NCI-H146 (cell line): Measurements from ENCODE around the gene DNAJB1.
"Not testable (repeated sequence)": the region's sequence is repeated elsewhere in the genome, so short reads cannot be mapped to it uniquely, and the experiment has no call there.

Experiments used
- DNase-seq: peaks from one replicate; lab custom pipeline; 2025; lab: John Stamatoyannopoulos, UW

Gene DNAJB1

DNA sequence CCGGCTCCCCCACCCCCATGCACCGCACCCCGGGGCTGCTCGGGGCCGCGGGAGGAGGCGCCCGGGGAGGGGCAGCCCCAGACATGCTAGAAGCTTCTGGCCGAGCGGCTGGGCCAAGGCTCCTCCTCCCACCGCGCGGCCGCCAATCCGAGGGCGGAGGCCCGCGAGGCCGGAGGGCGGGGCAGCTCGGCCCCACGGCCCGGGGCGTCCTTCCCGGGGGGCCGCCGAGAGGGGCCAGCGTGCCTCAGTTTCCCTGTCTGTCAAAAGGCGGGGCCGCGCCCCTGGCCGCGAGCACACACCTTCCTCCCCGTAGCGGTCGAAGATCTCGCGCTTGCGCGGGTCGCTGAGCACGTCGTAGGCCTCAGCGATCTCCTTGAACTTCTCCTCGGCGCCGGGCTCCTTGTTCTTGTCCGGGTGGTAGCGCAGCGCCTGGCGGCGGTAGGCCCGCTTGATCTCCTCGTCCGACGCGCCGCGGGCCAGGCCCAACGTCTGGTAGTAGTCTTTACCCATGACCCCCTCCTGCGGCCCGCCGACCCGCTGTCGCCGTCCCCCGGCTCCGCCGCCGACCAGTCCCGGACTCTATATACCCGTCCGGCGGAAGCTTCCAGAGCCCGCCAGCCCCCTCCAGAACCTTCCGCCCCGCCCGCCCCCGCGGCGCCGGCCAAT, at the start of gene DNAJB1:
Gene DNAJB1, minus strand, starts transcription at position 558 of the 666 bp plus-strand sequence. Its CDS starts 48 bp downstream, at position 510.
- DNase-seq: peak; percentile 67

DNA sequence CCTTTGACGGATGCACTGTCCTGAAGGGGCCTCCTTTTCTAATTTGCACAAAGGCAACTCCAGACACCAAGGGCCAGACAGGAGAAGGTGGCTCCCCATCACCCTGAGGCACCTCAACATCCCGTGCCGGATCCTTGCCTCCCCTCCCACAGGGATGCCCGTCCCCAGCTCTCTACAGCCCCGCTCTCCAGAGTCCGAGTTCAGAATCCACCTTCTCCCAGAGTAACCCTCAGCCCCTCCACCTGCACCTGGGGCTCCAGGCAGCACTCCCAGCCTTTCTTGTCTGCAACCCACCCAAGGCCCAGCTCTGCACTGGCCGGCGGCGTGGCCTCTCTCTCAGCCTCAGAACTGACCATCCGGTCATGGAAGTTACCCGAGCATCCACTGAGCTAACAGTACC, 48.9 kb upstream of the DNAJB1 start:
- no peak for DNase-seq

DNA sequence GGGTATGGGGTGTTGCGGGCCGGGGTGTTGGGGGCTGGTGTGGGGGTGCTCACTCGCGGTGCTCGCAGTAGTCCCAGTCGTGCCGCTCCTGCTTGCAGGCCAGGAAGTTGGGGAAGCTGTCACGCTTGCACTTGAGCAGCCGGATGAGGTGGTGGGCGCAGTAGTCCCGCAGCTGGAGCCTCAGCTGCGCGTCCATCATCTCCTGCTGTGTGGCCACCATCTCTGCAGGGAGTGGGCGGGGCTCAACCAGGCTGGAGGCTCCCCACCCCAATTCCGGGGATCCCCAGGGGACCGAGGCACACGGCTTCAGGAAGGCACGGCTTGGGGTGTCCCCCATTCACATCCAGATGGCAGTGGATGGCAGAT, 48.5 kb upstream of the DNAJB1 start:
- no peak for DNase-seq

DNA sequence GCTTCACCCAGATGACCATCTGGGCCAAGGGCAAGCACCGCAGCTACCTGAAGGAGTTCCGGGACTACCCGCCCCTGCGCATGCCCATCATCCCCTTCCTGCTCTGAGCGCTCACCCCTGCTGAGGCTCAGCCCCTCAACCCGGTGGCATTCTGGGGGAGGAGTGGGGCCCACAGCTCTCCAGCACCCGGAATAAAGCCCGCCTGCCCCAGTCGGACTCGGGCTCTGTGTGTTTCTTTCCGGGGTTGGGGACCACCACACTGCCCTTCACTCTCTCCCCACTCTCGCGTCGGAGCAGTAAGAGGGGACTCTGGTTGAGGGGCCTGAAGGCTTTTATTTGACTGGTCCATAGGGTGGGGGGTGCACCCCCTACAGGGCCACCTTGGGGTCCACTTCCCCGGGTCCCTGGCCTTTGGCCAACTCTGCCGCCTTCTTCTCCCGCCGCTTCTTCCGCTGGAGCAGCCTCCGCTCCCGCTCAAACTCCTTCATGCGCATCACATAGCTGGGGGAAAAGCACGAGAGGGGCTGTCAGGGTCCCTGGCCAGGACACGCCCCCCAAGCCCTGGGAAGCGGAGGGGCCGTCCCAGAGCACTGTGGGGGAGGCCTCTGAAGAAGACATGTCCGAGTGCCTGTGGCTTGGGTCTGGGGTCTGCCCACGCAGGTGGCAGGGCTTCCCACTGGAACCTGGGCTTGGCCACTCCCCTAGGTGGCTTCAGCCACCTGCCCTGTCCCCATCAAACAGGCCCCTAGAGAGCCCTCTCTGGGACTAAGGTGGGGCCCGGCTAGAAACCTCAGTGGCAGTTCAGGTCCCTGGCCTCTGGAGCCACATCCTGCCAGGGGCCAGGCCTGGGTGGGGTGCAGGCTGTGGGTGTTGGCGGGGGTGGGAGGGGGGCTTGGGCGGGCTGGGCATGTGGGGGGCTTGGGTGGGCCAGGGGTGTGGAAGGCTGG, 47.8 kb upstream of the DNAJB1 start:
- no peak for DNase-seq

DNA sequence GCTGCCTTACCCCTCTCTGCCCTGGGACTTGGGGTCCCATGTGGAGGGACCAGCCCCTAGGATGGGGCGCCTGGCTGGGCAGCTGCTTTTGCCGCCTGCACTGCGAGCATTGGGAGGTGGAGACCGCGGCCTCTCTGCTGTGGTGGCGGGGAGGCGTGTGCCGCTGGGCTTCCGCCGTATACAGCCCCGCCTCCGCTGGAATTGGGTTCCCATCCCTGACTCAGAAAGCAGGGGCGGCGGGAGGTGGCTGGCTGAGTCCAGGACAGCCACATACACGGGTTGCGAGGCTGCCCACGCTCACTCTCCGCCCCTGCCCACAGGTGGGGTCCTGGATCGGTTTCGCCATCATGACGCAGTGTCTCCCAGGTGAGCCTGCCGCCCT, 47.1 kb upstream of the DNAJB1 start:
- no peak for DNase-seq

DNA sequence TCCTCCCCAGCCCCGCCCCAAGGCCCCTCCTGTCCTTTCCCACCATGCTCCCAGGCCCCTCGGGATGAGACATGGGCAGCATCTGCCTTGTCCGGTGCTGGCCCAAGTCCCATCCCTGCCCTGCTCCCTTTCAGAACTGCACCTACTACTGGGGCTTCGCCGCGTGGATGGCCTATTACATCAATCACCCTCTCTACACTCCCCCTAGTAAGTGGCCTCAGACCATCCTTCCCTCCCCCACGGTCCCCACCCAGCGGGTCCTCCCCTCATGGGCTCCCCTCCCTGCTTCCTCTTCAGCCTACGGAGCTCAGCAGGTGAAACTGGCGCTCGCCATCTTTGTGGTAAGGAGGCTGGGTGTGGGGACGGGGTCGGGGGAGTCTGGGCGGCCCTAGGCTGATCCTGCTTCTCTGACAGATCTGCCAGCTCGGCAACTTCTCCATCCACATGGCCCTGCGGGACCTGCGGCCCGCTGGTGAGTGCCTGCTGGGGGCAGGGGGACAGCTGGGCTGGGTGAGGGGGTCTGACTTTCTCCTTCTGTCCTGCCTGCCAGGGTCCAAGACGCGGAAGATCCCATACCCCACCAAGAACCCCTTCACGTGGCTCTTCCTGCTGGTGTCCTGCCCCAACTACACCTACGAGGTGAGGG, 46.6 kb upstream of the DNAJB1 start:
- not testable (repeated sequence) for DNase-seq

DNA sequence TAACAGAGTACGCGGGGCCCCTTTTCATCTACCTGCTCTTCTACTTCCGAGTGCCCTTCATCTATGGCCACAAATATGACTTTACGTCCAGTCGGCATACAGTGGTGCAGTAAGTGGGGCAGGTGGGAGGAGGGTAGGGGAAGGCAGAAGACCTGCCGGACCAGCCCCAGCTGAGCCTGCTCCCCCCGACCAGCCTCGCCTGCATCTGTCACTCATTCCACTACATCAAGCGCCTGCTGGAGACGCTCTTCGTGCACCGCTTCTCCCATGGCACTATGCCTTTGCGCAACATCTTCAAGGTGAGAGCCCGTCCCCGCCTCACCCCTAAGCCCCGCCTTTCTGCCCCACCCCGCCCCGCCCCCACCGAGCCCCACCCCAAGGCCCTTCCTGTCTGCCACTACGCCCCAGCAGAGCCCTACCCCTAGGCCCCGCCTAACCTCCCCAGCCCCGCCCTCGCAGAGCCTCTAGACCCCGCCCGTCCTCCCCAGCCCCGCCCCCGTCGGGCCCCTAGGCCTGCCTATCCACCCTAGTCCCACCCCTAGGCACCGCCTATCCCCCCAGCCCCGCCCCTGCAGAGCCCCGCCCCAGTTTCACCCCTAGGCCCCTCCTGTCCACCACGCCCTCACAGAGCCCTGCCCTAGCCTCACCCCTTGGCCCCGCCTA, 45.9 kb upstream of the DNAJB1 start:
- peak; percentile 32 for DNase-seq

DNA sequence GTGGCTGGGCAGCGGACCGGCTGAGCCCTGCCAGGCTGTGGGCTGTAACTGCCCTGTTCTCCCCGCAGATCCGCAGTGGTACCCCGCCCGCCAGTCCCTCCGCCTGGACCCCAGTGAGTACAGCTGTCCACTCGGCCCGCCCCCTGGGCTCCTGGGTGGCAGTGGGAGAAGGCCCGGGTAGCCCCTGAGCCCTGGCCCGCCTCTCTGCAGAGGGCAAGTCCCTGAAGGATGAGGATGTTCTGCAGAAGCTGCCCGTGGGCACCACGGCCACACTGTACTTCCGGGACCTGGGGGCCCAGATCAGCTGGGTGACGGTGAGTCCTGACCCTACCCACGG, 45.4 kb upstream of the DNAJB1 start:
- DNase-seq: no peak

DNA sequence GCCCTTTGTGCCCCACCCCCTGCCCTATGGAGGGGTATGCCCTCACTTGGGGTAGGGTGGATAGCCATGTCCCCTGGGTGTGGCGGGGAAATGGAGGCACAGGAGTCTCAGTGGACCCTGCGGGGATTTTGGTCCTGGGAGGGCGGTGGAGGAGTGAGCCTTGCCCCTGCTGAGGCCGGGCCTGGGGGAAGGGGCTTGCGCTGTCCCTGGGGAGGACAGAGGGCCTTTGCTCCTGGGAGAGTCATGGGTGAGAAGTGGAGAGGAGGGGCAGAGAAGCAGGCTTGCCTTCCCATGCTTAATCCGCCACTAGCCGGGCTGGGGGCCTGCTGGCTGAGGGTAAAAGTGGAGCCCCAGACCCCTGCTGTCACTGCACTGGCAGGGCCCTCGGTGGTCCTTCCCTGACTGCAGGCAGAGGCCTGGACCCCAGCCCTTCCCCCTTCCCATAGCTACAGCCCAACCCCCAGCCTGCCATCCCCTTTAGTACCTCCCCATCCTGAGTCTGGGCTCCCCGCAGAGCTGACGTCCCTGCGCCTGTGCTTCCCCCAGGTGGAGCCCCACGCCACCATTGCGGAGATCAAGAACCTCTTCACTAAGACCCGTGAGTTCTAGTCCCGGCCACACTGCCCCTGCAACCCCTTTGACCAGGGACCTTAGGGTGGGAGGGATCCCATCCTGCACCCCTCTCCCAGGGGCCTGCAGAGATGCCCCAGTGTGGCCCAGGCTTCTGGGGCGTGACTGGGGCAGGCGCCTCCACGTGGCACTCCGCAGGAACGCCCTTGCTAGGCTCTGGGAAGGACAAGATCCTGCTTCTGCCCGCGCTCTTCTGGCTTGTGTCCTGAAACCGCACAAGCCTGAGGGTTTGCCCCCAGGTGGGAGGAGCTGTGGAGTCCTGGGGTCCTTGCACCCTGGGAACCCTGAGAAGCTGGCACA, 44.7 kb upstream of the DNAJB1 start:
- no peak for DNase-seq

DNA sequence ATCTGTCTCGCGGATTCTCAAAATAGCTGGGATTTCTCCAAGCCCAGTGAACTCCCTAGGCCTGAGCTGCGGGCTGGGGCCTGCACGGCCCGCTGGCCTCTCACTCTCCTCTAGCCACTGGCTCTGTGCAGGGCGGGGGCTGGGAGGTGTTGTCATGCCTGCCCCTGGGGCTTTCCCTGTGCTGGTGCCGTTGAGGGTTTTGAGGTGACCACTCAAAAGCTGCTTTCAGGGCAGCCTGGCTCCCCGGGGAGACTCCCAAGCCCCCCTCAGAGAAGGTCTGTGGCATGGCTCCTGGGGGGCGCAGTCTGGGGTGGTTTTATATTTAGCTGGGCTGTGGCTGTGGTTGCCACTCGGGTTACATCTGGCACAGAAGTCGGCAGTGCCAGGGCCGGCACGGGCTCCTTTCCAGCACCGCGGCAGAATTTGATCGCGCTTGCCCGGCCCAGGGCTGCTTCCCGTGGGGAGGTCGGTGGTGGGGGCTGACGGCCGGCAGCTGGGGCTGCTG, 43.7 kb upstream of the DNAJB1 start:
- DNase-seq: no peak

DNA sequence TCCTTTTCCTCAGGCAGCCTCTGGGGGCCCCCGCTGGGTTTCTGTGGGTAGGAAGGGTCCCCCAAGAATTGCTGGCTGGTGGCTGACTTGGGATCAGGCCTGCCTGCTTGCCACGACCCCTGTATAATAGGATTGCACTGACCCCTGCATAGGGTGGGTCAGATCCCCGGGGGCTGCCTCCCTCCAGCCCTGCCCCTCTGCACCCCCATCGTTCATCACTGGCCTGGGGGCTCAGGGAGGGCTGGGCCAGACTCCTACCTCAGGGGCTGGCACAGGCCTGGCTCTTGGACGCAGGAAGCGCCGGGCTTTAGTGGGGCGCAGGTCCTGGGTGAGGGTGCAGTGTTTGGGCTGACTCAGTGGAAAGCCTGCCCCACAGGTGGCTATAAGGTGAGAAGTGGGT, 43.1 kb upstream of the DNAJB1 start:
- DNase-seq: no peak

DNA sequence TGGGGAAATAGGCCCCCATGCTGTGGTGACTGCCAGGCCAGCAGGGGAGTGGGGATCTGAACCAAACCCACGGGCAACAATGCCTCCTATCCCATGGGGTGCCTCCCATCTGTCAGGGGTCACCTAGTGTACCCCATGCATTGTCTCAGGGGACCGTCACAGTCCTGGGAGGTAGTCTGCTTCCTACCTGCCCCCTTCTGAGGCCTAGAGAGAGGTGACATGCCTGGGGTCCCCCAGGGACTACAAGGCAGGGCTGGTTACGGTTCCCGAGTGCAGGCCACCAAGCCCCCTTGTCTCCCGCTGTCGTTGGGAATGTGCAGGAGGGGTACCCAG, 42.5 kb upstream of the DNAJB1 start:
- DNase-seq: no peak

DNA sequence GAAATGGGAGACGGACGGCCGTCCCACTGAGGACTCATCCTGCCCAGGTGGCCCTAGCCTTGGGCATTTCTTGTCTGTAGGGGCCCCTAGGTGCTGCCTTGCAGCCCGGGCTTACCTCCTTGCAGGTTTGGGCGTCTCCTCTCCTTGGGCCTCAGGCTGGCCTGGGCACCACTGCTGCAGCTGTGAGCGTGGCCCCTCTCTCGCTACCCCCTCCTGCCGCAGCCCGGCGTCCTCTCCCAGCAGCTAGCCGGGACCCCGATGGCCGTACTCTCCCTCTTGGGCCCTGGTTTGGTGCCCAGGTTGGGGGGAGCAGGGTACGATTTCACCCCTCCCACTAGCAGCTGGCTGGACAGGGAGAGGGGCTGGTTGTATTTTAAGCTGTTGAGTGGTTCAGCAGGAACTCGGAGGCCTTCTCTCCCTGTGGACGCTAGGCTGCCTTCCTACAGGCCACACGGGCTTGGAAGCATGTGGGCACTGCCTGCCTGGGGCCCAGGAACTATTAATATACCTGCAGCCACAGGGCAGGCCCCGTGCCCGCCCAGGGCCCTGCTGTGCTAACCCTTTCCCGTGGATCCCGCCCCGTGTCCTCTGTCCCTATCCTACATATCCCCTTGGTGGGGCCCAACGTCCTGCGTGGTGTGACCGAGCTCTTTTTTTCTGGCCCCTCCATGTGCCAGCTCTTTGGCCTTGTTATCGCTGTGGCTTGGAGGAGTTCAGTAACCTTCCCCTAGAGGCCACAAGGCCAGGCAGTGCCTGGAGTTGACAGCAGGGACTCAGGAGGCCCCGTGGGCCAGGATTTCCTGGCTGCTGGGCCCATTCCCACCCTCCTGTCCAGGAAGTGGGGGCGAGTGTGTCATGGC, 41.9 kb upstream of the DNAJB1 start:
- no peak for DNase-seq

DNA sequence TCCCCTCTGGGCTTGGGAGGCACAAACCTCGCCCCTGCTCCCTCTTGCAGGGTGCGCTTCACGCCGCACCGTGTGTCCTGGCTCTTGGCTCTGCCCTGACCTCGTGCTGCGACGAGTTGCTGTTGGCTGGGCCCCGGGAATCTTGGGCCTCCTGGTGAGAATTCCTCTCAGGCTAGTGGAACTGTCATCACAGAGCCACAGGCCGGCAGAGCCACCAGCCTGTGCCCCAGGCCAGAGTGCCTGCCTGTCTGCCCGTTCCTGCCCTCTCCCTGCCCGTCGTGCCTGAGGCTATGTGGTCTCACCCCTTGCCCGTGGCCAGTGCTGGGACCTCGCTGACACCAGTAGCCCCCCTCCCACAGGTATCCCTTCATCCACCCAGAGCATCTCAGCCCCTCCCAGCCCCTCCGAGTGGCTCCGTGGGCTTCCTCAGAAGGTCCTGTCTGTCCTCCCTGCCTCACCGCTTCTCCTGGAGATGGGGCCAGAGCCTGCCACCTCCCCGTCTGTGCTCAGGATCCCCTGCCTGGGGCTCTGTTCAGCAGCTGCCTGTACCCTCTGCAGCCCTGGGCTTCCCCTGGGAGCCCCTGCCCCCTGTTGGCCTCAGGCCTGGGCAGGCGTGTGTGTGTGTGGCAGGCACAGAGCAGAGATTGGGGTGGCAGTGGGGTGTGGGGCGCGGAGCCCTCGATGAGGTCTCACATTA, 40.3 kb upstream of the DNAJB1 start:
- no peak for DNase-seq

DNA sequence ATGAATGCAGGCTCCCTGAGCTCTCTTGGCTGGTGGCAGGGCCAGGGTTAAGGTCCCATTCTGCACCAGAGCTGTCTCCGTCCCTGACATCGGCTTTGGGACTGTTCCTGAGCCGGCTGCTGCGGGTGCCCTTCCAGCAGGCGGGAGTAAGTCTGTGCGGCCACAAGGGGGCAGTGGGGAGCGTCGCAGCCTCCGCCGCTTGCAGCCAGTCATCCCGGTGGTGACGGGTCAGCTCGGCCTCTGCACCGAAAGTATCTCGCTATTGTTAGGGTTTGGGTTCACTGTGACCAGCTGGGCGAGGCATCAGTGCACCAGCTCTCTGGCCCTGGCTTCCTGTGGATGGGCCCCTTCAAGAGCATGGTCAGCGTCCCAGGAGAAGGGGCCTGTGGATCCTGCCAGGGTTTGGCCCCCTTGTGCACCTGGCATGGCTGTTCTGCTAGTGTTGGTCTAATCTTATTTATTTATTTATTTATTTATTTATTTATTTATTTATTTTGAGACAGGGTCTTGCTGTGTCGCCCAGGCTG, 38.5 kb upstream of the DNAJB1 start:
- DNase-seq: peak; percentile 67

DNA sequence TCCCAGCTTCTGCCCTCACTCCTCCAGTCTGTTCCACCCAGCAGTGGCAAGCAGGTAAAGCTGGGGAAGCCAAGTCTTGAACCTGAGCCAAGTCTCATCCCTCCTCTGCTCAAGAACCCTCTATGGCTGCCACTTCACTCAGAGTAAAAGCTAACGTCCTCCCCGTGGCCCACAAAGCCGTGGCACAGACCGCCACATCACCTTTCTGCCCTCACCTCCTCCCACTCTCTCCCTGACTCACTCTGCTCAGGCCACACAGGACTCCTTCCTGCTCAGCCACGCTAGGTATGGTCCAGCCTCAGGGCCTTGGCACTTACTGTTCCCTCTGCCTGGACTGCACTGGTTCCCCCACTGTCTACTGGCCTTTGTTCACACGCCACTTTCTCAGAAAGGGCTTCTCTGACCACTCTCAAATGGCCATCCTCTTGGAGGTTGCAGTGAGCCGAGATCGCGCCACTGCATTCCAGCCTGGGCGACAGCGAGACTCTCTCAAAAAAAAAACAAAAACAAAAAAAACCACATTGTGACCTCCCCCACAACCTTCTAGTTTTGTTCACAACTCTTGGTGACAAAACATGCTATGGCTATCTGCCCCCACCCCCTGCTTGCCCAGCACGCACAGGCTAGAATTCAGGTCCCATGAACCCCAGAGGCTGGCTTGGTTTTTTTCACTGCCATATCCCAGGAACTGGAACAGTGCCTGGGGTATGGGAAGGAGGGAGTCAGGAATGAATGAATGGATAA, 37.9 kb upstream of the DNAJB1 start:
- no peak for DNase-seq

DNA sequence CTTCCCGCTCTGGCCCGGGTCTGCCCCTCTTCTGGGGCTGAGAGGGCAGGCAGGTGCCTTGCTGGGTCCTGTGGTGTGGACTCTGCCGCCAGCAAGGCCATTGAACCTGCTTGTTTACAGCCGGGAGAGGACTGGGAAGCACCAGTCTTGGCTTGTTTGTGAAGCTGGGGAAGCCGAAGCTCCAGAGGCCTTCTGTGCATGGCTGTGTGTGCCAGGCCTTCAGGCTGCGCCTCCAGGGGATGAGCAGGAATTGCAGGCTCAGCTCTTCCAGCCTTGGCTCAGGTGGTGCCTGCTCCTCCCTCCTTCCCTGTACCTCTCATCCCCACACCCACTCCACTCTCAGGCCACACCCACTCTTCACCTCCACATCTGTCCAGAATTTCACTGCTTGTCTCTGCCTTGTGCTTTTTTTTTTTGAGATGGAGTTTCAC, 36.2 kb upstream of the DNAJB1 start:
- no peak for DNase-seq

DNA sequence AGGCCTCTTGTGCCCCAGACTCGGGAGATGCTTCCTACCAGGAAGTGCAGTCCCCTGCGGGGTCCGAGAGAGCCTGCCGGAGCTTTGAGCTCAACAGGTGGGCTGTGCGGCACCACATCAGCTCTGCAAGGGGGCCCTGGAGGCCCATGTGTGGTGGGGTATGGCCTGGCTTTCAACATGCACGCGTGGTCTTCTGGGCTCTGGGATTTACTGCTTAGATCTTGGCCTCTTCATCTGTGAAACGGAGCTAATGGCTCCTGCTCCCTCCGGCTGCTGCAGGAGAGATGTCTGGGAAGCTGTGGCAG, 35.7 kb upstream of the DNAJB1 start:
- no peak for DNase-seq
